ENCODE measurements around the gene TRMT1. TPM values are rescaled to one million over a fixed set of nuclear protein-coding genes. Genes with fewer than 3 reads are reported as not detected.

The TRMT1 gene
- total RNA-seq, 4 donors from 2014 or later, result 27.1 to 71.8 (median 28.3) TPM

GRCh38 chr19:13097033-13097462, 19.5 kb downstream of the TRMT1 start:
- H3K9me3 ChIP-seq, result no peaks in the 10 kb centered on the region
- TF ChIP-seq CTCF (IDR thresholded peaks at IDR 0.05) (no peak), POLR2A (IDR thresholded peaks at IDR 0.05) (no peak)
- peaks cover 0 to 8% (median 0%) of the 10 kb centered on the region in 3 donors for H3K36me3 ChIP-seq
- H3K4me3 ChIP-seq, result peak overlapping the region in 3 of 4 donors; percentile 30 to 66 (median 52)
- DNase-seq, result no peak
- no peaks in the 10 kb centered on the region for H3K27me3 ChIP-seq
- H3K4me1 ChIP-seq, result peaks cover 0 to 60% (median 34%) of the 10 kb centered on the region in 4 donors
- peak overlapping the region in 3 of 4 donors; percentile 74 to 92 (median 88) for H3K27ac ChIP-seq

GRCh38 chr19:13095934-13096927, 20.3 kb downstream of the TRMT1 start:
- H3K36me3 ChIP-seq, result peaks cover 0 to 8% (median 0%) of the 10 kb centered on the region in 3 donors
- TF ChIP-seq POLR2A (IDR thresholded peaks at IDR 0.05), result no peak
- peak in 2 of 6 experiments; percentile 9 to 11 for TF ChIP-seq CTCF (IDR thresholded peaks at IDR 0.05)
- peak overlapping the region; percentile 49 to 92 (median 63) for H3K27ac ChIP-seq
- no peaks in the 10 kb centered on the region for H3K27me3 ChIP-seq
- DNase-seq, result peak in 2 of 3 donors; percentile 57 to 69
- peaks cover 0 to 59% (median 34%) of the 10 kb centered on the region in 4 donors for H3K4me1 ChIP-seq
- H3K9me3 ChIP-seq, result no peaks in the 10 kb centered on the region
- peak overlapping the region in 3 of 4 donors; percentile 18 to 66 (median 27) for H3K4me3 ChIP-seq

GRCh38 chr19:13095393-13095784, 21.2 kb downstream of the TRMT1 start:
- Histone ChIP-seq H3K27ac (peak overlapping the region in 3 of 4 donors; percentile 6 to 92 (median 74)), H3K4me1 (peaks cover 0 to 59% (median 27%) of the 10 kb centered on the region in 4 donors), H3K27me3 (no peaks in the 10 kb centered on the region), H3K36me3 (peaks cover 0 to 11% (median 0%) of the 10 kb centered on the region in 3 donors), H3K4me3 (peak overlapping the region in 3 of 4 donors; percentile 18 to 66 (median 27)), H3K9me3 (no peaks in the 10 kb centered on the region)
- peak in 2 of 3 donors; percentile 82 to 85 for DNase-seq
- TF ChIP-seq CTCF (IDR thresholded peaks at IDR 0.05) (no peak), POLR2A (IDR thresholded peaks at IDR 0.05) (no peak)

- TF ChIP-seq POLR2A (IDR thresholded peaks at IDR 0.05) (no peak), CTCF (IDR thresholded peaks at IDR 0.05) (no peak)
- H3K27me3 ChIP-seq, result no peaks in the 10 kb centered on the region
- peaks cover 0 to 14% (median 0%) of the 10 kb centered on the region in 3 donors for H3K36me3 ChIP-seq
- H3K27ac ChIP-seq, result peak overlapping the region in 3 of 4 donors; percentile 6 to 92 (median 74)
- H3K4me1 ChIP-seq, result peaks cover 0 to 60% (median 25%) of the 10 kb centered on the region in 4 donors
- peak overlapping the region in 3 of 4 donors; percentile 18 to 66 (median 27) for H3K4me3 ChIP-seq
- DNase-seq, result peak in 2 of 3 donors; percentile 76 to 79
- no peaks in the 10 kb centered on the region for H3K9me3 ChIP-seq
Measured at GRCh38 chr19:13094771-13095392, 21.7 kb downstream of the TRMT1 start.

- H3K27me3 ChIP-seq, result no peaks in the 10 kb centered on the region
- TF ChIP-seq POLR2A (IDR thresholded peaks at IDR 0.05), result no peak
- no peak overlapping the region for H3K4me3 ChIP-seq
- H3K9me3 ChIP-seq, result no peaks in the 10 kb centered on the region
- peaks cover 0 to 54% (median 22%) of the 10 kb centered on the region in 4 donors for H3K4me1 ChIP-seq
- peaks cover 0 to 14% (median 0%) of the 10 kb centered on the region in 3 donors for H3K36me3 ChIP-seq
- peak in 1 of 3 donors; percentile 60 for DNase-seq
- H3K27ac ChIP-seq, result peak overlapping the region in 1 of 4 donors; percentile 92
Measured at GRCh38 chr19:13094106-13094504, 22.4 kb downstream of the TRMT1 start.

All from Peyer's patch (tissue), 4 donors.